Karpas-422 (cell line): ENCODE data around the gene AZIN2. TPM values are rescaled to one million over a fixed set of nuclear protein-coding genes. Genes with fewer than 3 reads are reported as not detected.

ENCODE experiments used
- DNase-seq: peaks from one replicate; pipeline ENCODE4 v3.0.0-alpha.2; 2015
- H2AFZ ChIP-seq: fragments of 200-600 bp; sonication (generic); 2 replicates; pipeline ENCODE4 v1.6.1; 2014; ENCODE audit warnings: antibody characterized with exemption, low read length, mixed read lengths
- H3K27ac ChIP-seq: fragments of 200-600 bp; sonication (generic); 2 replicates; pipeline ENCODE4 v1.5.1; 2014; ENCODE audit warnings: mild to moderate bottlenecking, low read length, moderate library complexity
- H3K27me3 ChIP-seq: fragments of 200-600 bp; sonication (generic); 2 replicates; pipeline ENCODE4 v1.6.1; 2014; ENCODE audit warnings: low read length, mixed read lengths
- H3K36me3 ChIP-seq: fragments of 200-600 bp; sonication (generic); 2 replicates; pipeline ENCODE4 v1.6.1; 2014; ENCODE audit warnings: low read length, mixed read lengths; ENCODE audit not compliant: insufficient read depth
- H3K4me1 ChIP-seq: fragments of 200-600 bp; sonication (generic); 2 replicates; pipeline ENCODE4 v1.6.1; 2014; ENCODE audit warnings: mild to moderate bottlenecking, low read length, mixed read lengths
- H3K4me2 ChIP-seq: fragments of 200-600 bp; sonication (generic); 2 replicates; pipeline ENCODE4 v1.6.1; 2014; ENCODE audit warnings: low read length, low read depth, mild to moderate bottlenecking; ENCODE audit not compliant: poor library complexity, severe bottlenecking
- H3K4me3 ChIP-seq: fragments of 200-600 bp; sonication (generic); 2 replicates; pipeline ENCODE4 v1.5.1; 2014; ENCODE audit warnings: mild to moderate bottlenecking, antibody characterized with exemption, low read length, mixed read lengths
- H3K79me2 ChIP-seq: fragments of 200-600 bp; sonication (generic); 2 replicates; pipeline ENCODE4 v1.6.1; 2014; ENCODE audit warnings: mild to moderate bottlenecking, low read length, mixed read lengths
- H3K9ac ChIP-seq: fragments of 200-600 bp; sonication (generic); 2 replicates; pipeline ENCODE4 v1.6.0; 2014; ENCODE audit warnings: low read length
- H3K9me2 ChIP-seq: fragments of 200-600 bp; sonication (generic), shearing (Covaris generic); replicated peaks from 2 replicates; pipeline ENCODE4 v1.6.0; 2014; ENCODE audit warnings: mild to moderate bottlenecking, low read length, moderate library complexity; ENCODE audit not compliant: insufficient read depth
- H3K9me3 ChIP-seq: fragments of 300-700, 200-600 bp; sonication (generic); 2 replicates; pipeline ENCODE4 v1.6.1; 2014; ENCODE audit warnings: low read length, mixed read lengths
- H4K20me1 ChIP-seq: fragments of 200-600 bp; sonication (generic); 2 replicates; pipeline ENCODE4 v1.6.1; 2014; ENCODE audit warnings: mild to moderate bottlenecking, antibody characterized with exemption, low read length, low read depth; ENCODE audit not compliant: insufficient read depth
- total RNA-seq: library from RNA; depleted of rRNA; stranded (reverse); fragments of >200 nt; shearing (Covaris generic); gene quantifications from 2 replicates; pipeline ENCODE4 v1.2.3, GENCODE V29; 2014; ENCODE audit warnings: low replicate concordance; rRNA removed

The AZIN2 gene
- total RNA-seq = 0.30 and 1.8 TPM in 2 replicates

DNA sequence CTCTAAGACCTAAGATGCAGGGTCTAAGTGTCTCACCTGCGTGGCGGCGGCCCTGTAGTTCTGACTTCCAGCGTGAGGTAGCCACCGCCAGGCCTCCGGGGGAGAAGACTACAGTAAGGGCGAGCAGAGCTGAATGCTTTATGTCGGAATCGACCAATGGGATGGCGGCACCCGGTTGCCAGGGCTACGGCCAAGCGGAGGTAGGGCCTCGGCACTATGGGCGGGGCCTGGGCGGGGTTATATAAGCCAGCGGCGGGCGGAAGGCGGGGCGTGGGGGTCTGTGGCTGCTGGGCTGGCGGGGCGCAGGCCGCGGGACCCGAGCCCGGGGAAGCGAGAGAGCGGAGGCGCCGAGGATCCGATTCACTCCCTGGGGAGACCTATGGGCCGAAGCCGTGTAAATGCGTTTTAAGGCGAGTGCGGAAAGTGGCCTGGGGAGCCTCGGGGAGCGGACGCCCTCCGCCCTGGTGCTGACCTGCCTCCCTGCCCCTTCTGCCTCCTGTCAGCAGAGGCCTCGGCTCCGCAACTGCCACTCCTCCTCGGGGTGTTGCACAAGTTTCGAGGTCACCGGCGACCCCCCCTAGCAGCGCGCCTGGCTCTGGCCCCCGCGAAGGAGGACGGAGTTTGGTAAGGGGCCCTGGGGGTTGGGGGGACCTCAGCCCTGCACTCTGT, at the start of gene AZIN2:
Gene AZIN2 (plus strand): TSS at position 269 of the 669 bp plus-strand sequence. CDS start 1,097 bp downstream, outside the sequence.
- H3K9me2 ChIP-seq = no peaks in the 10 kb centered on the region
- H3K36me3 ChIP-seq = no peaks in the 10 kb centered on the region
- H3K9ac ChIP-seq = peak within 1 kb of the TSS; percentile 58
- peak within 1 kb of the TSS; percentile 63 for H3K4me3 ChIP-seq
- H3K4me1 ChIP-seq = peaks cover 14% of the 10 kb centered on the region
- H3K4me2 ChIP-seq = peak within 1 kb of the TSS; percentile 76
- no peaks in the 10 kb centered on the region for H3K9me3 ChIP-seq
- no peaks in the 10 kb centered on the region for H4K20me1 ChIP-seq
- peak within 1 kb of the TSS; percentile 82 for H2AFZ ChIP-seq
- H3K27ac ChIP-seq = no peak within 1 kb of the TSS
- H3K27me3 ChIP-seq = no peaks in the 10 kb centered on the region
- peak; percentile 98 for DNase-seq
- H3K79me2 ChIP-seq = no peaks in the 10 kb centered on the region

DNA sequence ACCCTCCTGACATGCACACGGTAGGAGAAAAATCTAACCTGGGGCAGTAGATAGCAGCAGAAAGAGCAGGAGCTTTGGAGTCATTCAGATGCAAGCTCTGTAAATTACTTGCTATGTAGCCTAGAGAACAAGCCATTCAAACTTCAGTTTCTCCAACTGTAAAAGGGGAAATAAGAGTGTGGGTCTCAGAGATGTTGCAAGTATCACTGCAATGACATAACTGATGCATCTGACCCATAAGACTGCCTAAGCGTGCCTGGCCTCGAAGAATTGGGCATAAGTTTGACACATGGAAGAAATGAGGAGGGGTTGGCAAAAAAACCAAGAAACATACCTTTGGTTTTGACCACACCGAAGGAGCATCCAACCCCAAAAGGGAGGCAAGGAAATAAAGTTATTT, 49.4 kb upstream of the AZIN2 start:
- peaks cover 99% of the 10 kb centered on the region for H3K79me2 ChIP-seq
- peaks cover 47% of the 10 kb centered on the region for H3K4me1 ChIP-seq
- peaks cover 40% of the 10 kb centered on the region for H4K20me1 ChIP-seq
- no peak overlapping the region for H3K4me3 ChIP-seq
- no peaks in the 10 kb centered on the region for H3K9me2 ChIP-seq
- no peak overlapping the region for H3K4me2 ChIP-seq
- H3K9me3 ChIP-seq = no peaks in the 10 kb centered on the region
- H3K36me3 ChIP-seq = peaks cover 27% of the 10 kb centered on the region
- DNase-seq = no peak
- no peaks in the 10 kb centered on the region for H3K27me3 ChIP-seq
- H3K9ac ChIP-seq = no peak overlapping the region
- H3K27ac ChIP-seq = no peak overlapping the region
- no peak overlapping the region for H2AFZ ChIP-seq

DNA sequence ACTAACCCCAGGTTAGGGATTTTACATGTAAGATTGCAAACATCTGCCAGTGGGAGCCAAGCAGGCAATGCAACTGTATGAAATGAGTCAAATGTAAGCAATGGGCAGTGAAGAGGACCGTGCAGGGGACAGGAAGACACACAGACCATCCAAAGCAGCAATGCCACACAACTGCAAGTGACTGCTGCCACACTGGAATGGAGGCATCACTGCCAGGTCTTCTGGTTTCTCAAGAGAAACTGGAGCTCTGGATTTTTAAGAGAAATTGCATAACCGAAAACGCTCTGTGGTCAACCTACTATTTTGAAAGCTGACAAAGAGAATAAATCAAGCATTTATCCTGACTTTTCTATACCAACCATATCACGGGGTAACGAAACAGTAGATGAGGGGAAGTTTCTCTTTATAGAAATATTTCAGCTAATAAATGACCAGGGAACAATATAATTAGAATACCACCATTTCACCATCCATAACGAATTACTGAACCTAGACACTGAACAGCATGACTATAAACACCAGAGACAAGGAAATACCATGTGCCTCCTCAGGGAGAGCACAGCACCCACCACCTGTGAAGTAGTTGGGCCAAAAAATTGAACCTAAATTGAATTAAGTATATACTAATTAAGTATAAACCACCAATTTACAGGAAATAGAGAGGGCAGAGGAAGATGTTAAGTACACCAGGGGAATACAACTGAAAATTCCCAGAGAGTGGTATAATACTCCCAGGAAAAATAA, 48.7 kb upstream of the AZIN2 start:
- no peak overlapping the region for H3K4me2 ChIP-seq
- no peaks in the 10 kb centered on the region for H3K27me3 ChIP-seq
- H3K4me3 ChIP-seq = no peak overlapping the region
- H2AFZ ChIP-seq = no peak overlapping the region
- H3K9ac ChIP-seq = no peak overlapping the region
- H3K9me2 ChIP-seq = no peaks in the 10 kb centered on the region
- H3K36me3 ChIP-seq = peaks cover 27% of the 10 kb centered on the region
- H3K27ac ChIP-seq = no peak overlapping the region
- H3K4me1 ChIP-seq = peaks cover 47% of the 10 kb centered on the region
- peaks cover 94% of the 10 kb centered on the region for H3K79me2 ChIP-seq
- H4K20me1 ChIP-seq = peaks cover 36% of the 10 kb centered on the region
- H3K9me3 ChIP-seq = no peaks in the 10 kb centered on the region
- no peak for DNase-seq

GRCh38 chr1:33036051-33036525, 44.9 kb upstream of the AZIN2 start:
- H3K4me3 ChIP-seq = peak overlapping the region; percentile 93
- peak; percentile 77 for DNase-seq
- peaks cover 45% of the 10 kb centered on the region for H3K4me1 ChIP-seq
- H3K9ac ChIP-seq = peak overlapping the region; percentile 97
- peaks cover 56% of the 10 kb centered on the region for H3K79me2 ChIP-seq
- H4K20me1 ChIP-seq = peaks cover 13% of the 10 kb centered on the region
- no peaks in the 10 kb centered on the region for H3K27me3 ChIP-seq
- peak overlapping the region; percentile 83 for H3K4me2 ChIP-seq
- no peaks in the 10 kb centered on the region for H3K9me3 ChIP-seq
- H3K9me2 ChIP-seq = no peaks in the 10 kb centered on the region
- H2AFZ ChIP-seq = no peak overlapping the region
- peak overlapping the region; percentile 70 for H3K27ac ChIP-seq
- H3K36me3 ChIP-seq = peaks cover 22% of the 10 kb centered on the region

- peaks cover 49% of the 10 kb centered on the region for H3K79me2 ChIP-seq
- H3K9me2 ChIP-seq = no peaks in the 10 kb centered on the region
- peak within 1 kb of the TSS; percentile 79 for H2AFZ ChIP-seq
Measured at GRCh38 chr1:33036526-33037503, 44.1 kb upstream of the AZIN2 start, which contains the start of gene AK2. Gene AK2 (minus strand): TSS chr1:33036883. CDS start chr1:33036828, 55 bp downstream.

GRCh38 chr1:33039840-33040239, 41.1 kb upstream of the AZIN2 start:
- Histone ChIP-seq H3K27ac (no peak overlapping the region), H3K27me3 (no peaks in the 10 kb centered on the region), H3K9ac (no peak overlapping the region), H4K20me1 (no peaks in the 10 kb centered on the region), H3K4me3 (no peak overlapping the region), H3K79me2 (peaks cover 19% of the 10 kb centered on the region), H3K4me2 (no peak overlapping the region), H3K9me3 (no peaks in the 10 kb centered on the region), H3K9me2 (no peaks in the 10 kb centered on the region), H3K4me1 (peaks cover 18% of the 10 kb centered on the region), H3K36me3 (peaks cover 4% of the 10 kb centered on the region; the same call in 1 of the 2 replicates), H2AFZ (0 out of 2 replicates have a peak overlapping the region, but pooled peaks have one; percentile 3)
- peak; percentile 43 for DNase-seq

More at GRCh38 chr1:33036526-33037503, 44.1 kb upstream of the AZIN2 start, which contains the start of gene AK2:
- Histone ChIP-seq H3K9me3 (no peaks in the 10 kb centered on the region), H3K27ac (peak within 1 kb of the TSS; percentile 70), H3K4me1 (peaks cover 41% of the 10 kb centered on the region), H4K20me1 (peaks cover 6% of the 10 kb centered on the region; the same call in 1 of the 2 replicates), H3K4me3 (peak within 1 kb of the TSS; percentile 93), H3K36me3 (peaks cover 17% of the 10 kb centered on the region), H3K4me2 (peak within 1 kb of the TSS; percentile 83), H3K9ac (peak within 1 kb of the TSS; percentile 97), H3K27me3 (no peaks in the 10 kb centered on the region)
- peak; percentile 99 for DNase-seq

GRCh38 chr1:33041026-33041425, 39.9 kb upstream of the AZIN2 start:
- no peaks in the 10 kb centered on the region for H3K9me3 ChIP-seq
- H4K20me1 ChIP-seq = no peaks in the 10 kb centered on the region
- no peak overlapping the region for H3K4me3 ChIP-seq
- no peaks in the 10 kb centered on the region for H3K9me2 ChIP-seq
- DNase-seq = no peak
- H3K36me3 ChIP-seq = no peaks in the 10 kb centered on the region
- peaks cover 7% of the 10 kb centered on the region for H3K79me2 ChIP-seq
- H3K4me1 ChIP-seq = peaks cover 10% of the 10 kb centered on the region
- H3K27me3 ChIP-seq = no peaks in the 10 kb centered on the region
- no peak overlapping the region for H2AFZ ChIP-seq
- no peak overlapping the region for H3K9ac ChIP-seq
- H3K27ac ChIP-seq = no peak overlapping the region
- H3K4me2 ChIP-seq = no peak overlapping the region
